HG03520 (cell line): ENCODE results near the gene DPP7.
"Not testable (repeated sequence)": the region's sequence is repeated elsewhere in the genome, so short reads cannot be mapped to it uniquely, and the experiment has no call there.

ENCODE experiments used
- ATAC-seq: cut with Tn5 transposase; IDR thresholded peaks from one replicate; pipeline ENCODE4 v1.9.1; 2021; ENCODE audit warnings: mild to moderate bottlenecking, moderate library complexity; ENCODE audit not compliant: unreplicated experiment

Gene DPP7

DNA sequence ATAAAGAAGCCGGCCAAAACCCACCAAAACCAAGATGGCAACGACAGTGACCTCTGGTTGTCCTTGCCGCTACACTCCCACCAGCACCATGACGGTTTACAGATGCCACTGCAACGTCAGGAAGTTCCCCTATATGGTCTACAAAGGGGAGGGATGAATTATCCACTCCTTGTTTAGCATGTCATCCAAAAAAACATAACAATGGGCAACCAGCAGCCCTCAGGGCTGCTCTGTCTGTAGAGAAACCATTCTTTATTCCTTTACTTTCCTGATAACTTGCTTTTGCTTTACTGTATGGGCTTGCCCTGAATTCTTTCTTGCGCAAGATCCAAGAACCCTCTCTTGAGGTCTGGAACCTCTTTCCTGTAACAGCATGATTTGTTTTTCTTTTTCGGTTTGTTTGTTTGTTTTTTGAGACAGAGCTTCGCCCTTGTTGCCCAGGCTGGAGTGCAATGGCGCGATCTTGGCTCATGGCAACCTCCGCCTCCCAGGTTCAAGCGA lies 39.2 kb downstream of the DPP7 start:
- no peak for ATAC-seq

GRCh38 chr9:137074657-137075274 lies 39.8 kb downstream of the DPP7 start:
- ATAC-seq, result no peak

DNA sequence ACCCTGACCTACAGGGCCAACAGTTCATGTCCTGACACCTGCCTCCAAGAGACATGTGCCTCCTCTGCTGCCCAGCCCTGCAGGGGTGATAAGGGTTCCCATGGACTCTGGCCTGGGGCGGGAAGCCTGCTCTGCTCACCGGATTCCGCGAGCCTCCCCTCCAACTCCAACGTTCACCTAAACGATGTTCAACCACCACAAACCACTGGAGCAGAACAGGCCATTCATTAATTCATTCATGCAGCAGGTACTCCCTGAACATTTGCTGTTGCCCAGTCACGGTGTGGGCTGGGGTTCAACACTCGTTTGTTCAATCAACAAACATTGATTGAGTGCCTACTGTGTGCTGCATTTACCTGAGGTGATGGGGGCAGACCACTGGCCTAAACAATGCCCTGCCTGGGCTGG lies 40.5 kb downstream of the DPP7 start:
- no peak for ATAC-seq

GRCh38 chr9:137071282-137071681 lies 43.3 kb downstream of the DPP7 start:
- no peak for ATAC-seq

DNA sequence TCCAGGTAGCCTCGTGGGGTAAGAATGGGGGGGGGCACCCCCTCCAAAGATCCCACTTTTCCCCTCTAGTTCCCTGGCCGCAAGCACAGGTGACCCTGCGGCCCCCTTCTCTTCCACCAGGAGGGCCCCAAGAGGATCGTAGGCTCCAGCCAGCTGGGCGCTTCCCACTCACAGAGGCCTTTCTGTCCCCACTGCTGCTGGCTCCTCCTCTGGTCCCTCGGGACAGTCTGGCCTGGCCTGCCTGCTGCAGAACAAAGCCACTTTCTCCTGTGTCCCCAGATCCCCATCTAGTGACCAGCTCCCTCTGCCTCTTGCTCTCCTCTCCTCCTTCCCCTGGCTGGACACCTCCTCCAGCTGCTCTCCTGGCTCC lies 43.6 kb downstream of the DPP7 start:
- no peak for ATAC-seq

DNA sequence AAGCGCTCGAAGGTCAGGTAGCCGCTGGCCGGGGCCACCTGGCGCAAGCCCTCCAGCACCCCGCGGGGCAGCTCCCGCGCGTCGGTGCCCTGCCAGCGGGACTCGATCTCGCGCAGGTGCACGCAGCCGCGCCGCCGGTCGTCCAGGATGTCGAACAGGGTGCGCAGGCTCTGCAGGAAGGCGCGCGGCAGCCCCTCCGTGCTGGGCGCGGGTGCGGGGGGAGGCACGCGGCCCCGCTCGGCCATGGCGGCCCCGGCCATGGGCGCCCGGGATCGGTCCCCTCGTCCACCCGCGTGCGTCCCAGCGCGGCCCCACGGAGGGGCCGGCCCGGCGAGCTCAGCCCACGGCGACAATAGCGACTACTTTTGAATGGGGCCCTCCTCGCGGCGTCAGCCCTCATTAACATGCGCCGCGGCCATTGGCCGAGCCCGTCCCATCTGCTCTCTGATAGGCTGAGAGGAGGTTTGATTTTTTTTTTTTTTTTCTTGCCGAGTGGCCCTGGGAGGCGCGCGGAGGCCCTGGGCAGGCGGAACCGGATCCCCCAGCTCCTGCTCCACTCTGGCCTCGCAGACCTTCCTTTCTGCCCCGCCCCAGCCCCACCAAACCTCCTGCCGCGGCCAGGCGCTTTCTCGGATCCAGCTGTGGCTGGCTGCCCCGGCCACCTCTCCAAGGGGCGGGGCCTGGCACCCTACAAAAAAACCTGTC lies 44.2 kb downstream of the DPP7 start, which contains the start of gene SAPCD2:
SAPCD2 (minus strand) TSS at position 357 of the 705 bp plus-strand sequence; CDS start at position 260, 97 bp downstream.
- ATAC-seq, result peak; percentile 66

- peak; percentile 13 for ATAC-seq
Observed at GRCh38 chr9:137069508-137070091, 44.9 kb downstream of the DPP7 start.

DNA sequence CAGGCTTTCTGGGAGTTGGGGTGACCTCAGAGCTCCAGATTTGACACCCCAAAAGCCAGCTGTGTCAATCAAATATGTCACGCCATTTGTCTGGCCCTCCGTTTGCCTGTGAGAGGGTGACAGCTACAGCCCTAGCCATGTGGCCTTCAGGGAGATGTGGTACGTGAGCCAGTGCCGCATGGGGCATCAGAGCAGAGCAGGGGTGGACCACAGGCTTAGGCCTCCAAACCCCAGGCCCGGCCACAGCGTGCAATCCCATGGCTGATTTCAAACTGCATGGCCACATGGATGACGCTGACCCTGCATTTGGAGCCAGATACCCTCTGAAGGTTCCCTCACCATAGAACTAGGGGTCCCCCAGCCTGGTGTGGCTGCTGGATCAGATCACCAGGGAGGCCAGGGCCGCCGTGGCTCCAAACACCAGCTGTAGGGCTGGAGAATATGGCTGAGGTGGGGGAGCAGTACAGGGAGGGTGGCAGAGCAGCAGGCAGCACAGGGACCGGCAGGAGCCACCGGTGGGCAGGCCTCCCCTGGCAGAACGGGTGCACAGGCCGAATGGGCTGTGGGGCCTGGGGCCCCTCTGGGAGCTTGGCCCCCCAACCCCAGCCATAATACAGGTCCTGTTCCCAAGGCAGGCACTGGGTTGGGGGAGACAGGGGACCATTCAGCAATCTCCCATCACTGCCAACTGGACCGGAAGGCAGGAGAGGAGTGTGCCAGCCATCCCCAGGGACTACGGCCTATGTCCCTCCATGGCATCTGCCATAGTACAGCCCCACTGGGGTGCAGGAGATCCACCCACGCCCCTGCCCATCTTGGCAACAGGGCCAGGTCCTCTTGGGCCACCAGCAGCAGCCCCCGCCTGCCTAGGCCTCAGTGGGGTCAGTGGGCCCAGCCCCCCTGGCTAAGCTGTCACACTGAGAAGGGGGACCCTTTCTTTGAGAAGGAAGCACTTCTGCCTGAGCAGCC lies 45.7 kb downstream of the DPP7 start:
- ATAC-seq, result no peak

DNA sequence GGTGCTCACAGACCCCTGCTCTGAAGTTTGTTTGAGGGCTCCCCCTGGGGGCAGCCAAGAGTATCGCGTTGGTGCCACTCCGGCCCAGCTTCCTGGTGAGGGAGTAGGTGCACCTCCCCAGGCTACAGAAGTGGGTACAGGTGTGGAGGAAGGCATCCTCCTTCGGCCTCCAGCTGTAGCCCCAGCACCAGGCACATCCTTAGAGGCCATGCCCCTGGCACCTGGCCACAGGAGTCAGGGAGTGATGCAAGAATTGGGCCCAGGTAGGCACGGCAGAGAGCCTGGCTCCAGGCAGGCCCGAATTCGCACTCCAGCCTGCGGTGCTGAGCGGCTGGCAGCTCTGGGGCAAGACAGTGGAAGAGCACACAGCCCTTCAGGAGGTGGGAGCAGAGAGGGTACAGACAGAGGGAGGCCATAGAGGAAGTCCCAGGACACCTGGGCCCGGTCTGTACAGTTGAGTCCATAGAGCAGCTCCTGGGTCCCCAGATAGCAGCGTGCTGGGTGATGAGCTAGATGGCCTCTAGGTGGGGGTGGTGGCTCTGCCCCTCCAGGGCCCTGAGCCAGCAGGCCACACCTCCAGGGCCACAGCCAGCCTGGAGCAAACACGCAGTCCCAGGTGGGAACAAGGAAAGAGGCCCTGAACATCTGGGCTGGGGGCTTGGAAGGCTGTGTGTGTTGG lies 46.5 kb downstream of the DPP7 start:
- ATAC-seq, result no peak

DNA sequence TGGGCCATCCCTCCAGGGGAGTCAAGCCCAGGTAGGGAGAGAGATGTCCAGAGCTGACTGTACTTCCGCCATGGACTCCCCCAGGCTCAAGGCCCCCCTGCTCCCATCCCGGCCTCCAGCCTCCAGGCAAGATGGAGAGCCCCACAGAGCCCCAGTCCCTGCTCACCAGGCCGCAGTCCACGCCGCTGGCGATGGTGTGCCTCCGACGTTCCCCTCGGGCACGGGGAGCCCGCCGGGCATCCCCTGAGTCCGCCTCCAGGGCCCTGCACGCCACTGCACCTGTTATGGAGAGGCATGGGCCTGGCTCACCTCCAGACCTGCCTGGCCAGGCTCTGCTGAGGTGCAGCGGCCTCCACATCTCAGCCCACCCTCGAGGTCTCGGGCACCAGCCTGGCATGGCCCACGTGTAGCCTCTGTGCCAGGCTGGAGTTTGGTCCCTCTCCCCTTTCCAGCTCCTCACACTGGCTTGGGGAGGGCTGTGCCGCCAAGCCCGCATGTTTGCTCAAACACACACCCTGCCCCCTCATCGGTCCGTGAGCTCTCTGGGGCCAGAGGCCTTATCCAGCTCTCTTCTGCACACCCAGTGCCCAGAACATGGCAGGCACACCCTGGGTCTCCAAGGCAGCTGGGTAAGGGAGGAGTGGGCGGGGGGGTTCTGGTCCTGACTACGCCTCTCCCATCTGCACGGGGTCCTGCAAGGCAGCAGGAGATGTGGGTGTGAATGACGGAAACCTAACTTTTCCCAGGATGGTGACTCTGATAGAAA lies 48.3 kb downstream of the DPP7 start:
- no peak for ATAC-seq

- ATAC-seq, result no peak
Observed at GRCh38 chr9:137065336-137065967, 49.1 kb downstream of the DPP7 start.

- no peak for ATAC-seq
Observed at GRCh38 chr9:137064880-137065164, 49.7 kb downstream of the DPP7 start.

- no peak for ATAC-seq
Observed at GRCh38 chr9:137064027-137064879, 50.3 kb downstream of the DPP7 start.

- ATAC-seq, result no peak
Observed at GRCh38 chr9:137063311-137064026, 51.1 kb downstream of the DPP7 start.

DNA sequence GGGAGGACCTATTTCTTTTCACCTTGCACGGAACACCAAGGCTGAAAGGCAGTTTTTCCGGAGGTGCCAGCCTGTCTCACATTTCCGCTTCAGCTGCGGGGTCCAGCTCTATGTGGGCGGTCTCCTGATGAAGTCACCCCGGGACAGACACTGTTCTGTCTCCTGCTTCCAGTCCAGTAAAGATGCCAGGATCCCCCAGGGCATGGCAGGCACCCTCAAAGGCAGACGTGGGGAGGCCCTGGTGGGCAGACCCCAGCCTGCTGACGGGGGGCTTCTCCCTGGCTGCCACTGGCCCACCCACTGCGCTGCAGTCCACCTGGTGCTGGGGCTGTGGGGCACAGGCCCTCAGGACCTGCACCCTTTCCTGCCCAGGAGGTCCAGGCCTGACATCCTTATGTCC lies 51.7 kb downstream of the DPP7 start:
- ATAC-seq, result not testable (repeated sequence)

DNA sequence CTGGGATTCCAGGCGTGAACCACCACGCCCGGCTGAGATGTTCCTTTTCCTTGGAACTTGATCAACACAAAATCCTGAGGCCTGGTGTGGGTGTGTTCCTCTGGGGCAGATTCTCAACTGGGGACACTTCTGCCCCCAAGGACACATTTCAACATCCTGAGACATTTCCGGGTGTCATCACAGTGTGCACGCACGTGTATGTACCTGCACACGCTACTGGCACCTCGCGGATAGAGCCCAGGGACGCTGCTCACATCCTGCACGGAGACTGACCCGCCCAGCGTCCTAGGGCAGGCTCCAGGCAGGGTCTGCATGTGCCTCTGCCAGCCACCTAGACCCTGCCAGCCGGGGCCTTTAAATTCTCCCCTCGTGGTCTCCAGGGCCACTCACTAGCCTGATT lies 52.1 kb downstream of the DPP7 start:
- ATAC-seq, result no peak
